K562 (cell line): ENCODE results near the gene MAPK8IP2.

Experiments used
- ATF3 ChIP-seq, 2 experiments: fragments of 450-650 bp in 1 of 2; sonication (generic) in 1 of 2; formaldehyde crosslinking in 1 of 2; IDR thresholded peaks in 1 of 2; conservative IDR thresholded peaks in 1 of 2; 2 replicates each; pipeline versions ENCODE4 v1.6.1 to v1.8.1; 2016 to 2023; ENCODE audit warnings: mild to moderate bottlenecking in 2 of 2, moderate library complexity in 2 of 2, inconsistent platforms in 1 of 2, missing genetic modification reagents in 1 of 2
- CTBP1 ChIP-seq: fragments of 450-650 bp; IDR thresholded peaks from 2 replicates; pipeline ENCODE4 v1.6.1; 2016; ENCODE audit warnings: borderline replicate concordance
- ERF ChIP-seq: fragments of 450-650 bp; formaldehyde crosslinking; IDR thresholded peaks from 2 replicates; pipeline ENCODE4 v1.4.0; 2020; ENCODE audit warnings: mild to moderate bottlenecking, mixed read lengths
- EZH2 ChIP-seq: IDR thresholded peaks from 2 replicates; pipeline ENCODE4 v1.6.1; 2012; ENCODE audit warnings: low read depth, mild to moderate bottlenecking, inconsistent platforms, low read length, borderline replicate concordance
- FOXJ3 ChIP-seq: sonication (generic); formaldehyde crosslinking; IDR thresholded peaks from 2 replicates; pipeline ENCODE4 v1.4.0; 2020; ENCODE audit warnings: mild to moderate bottlenecking, missing genetic modification reagents
- L3MBTL2 ChIP-seq: fragments of 450-650 bp; IDR thresholded peaks from 2 replicates; pipeline ENCODE4 v1.6.1; 2016; ENCODE audit warnings: mild to moderate bottlenecking, moderate library complexity
- ZBTB7A ChIP-seq: IDR thresholded peaks from 2 replicates; pipeline ENCODE4 v1.6.1; 2011; ENCODE audit warnings: low read depth, mild to moderate bottlenecking, low read length, moderate library complexity, borderline replicate concordance; ENCODE audit not compliant: control insufficient read depth
- ZZZ3 ChIP-seq: fragments of 450-650 bp; IDR thresholded peaks from 2 replicates; pipeline ENCODE4 v1.6.1; 2016; ENCODE audit warnings: antibody characterized with exemption, mild to moderate bottlenecking, moderate library complexity

GRCh38 chr22:50641696-50642607, 41.4 kb downstream of the MAPK8IP2 start:
- TF ChIP-seq ATF3 (IDR thresholded peaks at IDR 0.05) (no peak), ATF3 (CRISPR knock-in tag; conservative IDR thresholded peaks at IDR 0.05) (no peak), ERF (CRISPR knock-in tag) (no peak), EZH2 (no peak), CTBP1 (no peak), FOXJ3 (CRISPR knock-in tag) (no peak), L3MBTL2 (no peak; the same call in 1 of the 2 replicates), ZZZ3 (no peak), ZBTB7A (no peak)
